ENCODE measurements around the gene PNKP. TPM values are rescaled to one million over a fixed set of nuclear protein-coding genes. Genes with fewer than 3 reads are reported as not detected.

Gene PNKP
- total RNA-seq, 1 experiment from 2014 or later, result 141 TPM

DNA sequence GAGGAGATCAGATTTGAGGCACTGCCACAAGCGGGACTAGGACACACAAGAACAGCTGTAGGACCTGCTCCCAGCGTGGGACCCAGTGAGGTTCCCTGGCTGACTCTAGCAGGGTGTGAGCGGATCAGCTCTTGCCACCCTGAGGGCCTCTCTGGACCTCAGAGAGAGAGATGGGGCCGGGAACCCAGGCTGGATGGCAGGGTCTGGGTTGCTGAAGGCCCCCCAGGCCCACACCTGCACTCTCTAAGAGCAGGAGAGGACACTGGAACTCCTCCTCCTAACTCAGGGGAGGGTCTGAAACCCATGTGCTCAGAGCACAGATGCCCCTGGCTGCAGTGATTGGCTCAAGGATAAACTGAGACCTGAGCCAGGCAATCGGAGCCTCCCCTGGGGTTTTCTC is 42.8 kb upstream of the PNKP start:
- H2AFZ ChIP-seq (ENCODE audit: low read length), result no peak overlapping the region
- no peak overlapping the region for H3K27ac ChIP-seq (ENCODE audit: low read length)
- no peaks in the 10 kb centered on the region for H3K27me3 ChIP-seq (ENCODE audit: low read length)
- no peaks in the 10 kb centered on the region for H3K9me2 ChIP-seq (replicated peaks; ENCODE audit: low read length)
- TF ChIP-seq EZH2 (IDR thresholded peaks at IDR 0.05; ENCODE audit: low read length, unreplicated experiment) (no peak), EZH2phosphoT487 (IDR thresholded peaks at IDR 0.05; ENCODE audit: borderline replicate concordance, low read length) (no peak)
- TF ChIP-seq, protein P1, sequence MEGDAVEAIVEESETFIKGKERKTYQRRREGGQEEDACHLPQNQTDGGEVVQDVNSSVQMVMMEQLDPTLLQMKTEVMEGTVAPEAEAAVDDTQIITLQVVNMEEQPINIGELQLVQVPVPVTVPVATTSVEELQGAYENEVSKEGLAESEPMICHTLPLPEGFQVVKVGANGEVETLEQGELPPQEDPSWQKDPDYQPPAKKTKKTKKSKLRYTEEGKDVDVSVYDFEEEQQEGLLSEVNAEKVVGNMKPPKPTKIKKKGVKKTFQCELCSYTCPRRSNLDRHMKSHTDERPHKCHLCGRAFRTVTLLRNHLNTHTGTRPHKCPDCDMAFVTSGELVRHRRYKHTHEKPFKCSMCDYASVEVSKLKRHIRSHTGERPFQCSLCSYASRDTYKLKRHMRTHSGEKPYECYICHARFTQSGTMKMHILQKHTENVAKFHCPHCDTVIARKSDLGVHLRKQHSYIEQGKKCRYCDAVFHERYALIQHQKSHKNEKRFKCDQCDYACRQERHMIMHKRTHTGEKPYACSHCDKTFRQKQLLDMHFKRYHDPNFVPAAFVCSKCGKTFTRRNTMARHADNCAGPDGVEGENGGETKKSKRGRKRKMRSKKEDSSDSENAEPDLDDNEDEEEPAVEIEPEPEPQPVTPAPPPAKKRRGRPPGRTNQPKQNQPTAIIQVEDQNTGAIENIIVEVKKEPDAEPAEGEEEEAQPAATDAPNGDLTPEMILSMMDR (conservative IDR thresholded peaks at IDR 0.05; ENCODE audit: low read depth, low read length), result no peak
- POLR2A ChIA-PET (ENCODE audit: unreplicated experiment), result no interaction called here
- H3K9me3 ChIP-seq (ENCODE audit: low read length), result no peaks in the 10 kb centered on the region
- H3K4me1 ChIP-seq (ENCODE audit: insufficient read depth, low read length), result no peaks in the 10 kb centered on the region
- H3K36me3 ChIP-seq (ENCODE audit: low read depth, low read length), result peaks cover 63% of the 10 kb centered on the region
- H4K20me1 ChIP-seq (ENCODE audit: low read length), result peaks cover 28% of the 10 kb centered on the region
- DNase-seq (no peak), ATAC-seq (no peak)
- H3K4me3 ChIP-seq (ENCODE audit: low read length), result no peak overlapping the region
- no peak overlapping the region for H3K4me2 ChIP-seq (ENCODE audit: low read length)
- no peaks in the 10 kb centered on the region for H3F3A ChIP-seq (ENCODE audit: low read length, unreplicated experiment)
- intact Hi-C loops (cut with micrococcal nuclease), result no loop called here
- peaks cover 12% of the 10 kb centered on the region; the same call in 1 of the 2 replicates for H3K79me2 ChIP-seq (ENCODE audit: low read length)
- BruUV-seq (replicated peaks), result no TSS peak
- CTCF ChIA-PET, result no interaction called here
- H3K9ac ChIP-seq (ENCODE audit: low read length), result no peak overlapping the region

DNA sequence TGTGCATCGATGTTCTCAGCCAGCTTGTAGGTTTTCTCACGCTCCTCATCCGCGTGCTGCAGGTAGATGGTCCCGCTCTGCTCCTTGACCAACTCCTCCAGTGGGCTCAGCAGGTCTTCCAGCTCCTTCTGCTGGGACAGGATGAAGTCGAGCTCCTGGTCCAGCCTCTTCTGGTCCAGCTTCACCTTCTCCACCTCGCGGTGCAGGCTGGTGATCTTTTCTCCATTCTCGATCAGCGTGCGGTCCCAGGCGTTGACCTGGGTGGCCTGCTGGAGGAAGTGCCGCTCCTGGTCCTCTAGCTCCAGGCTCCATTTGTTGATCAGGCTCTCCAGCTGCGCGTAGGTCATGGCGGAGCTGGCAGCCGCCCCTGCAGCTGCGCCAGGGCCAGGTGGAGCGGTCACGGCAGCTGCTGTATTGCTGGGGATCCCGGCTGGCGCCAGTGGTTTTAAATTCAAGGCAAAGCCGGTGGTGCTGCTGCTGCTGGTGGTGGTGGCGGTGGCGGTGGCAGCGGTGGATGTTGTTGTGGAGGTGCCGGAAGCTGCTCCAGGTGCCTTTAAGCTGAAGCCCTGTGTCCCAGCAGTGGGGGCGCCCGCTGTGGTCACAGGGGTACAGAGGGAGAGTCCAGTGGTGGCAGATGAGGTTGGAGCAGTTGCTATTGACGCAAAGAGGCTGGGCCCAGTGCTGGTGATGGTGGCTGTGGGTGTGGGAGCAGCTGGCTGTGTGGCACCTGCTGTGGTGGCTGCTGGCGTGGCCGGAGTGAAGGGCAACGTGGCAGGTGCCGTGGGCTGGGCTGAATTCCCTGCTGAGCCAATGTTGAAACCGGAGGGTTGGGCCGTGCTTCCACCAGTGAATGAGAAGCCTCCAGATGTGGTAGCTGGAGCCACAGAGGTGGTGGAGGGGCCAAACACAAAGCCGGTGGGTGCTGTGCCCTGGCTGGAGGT is 41.4 kb upstream of the PNKP start:
- CTCF ChIA-PET, result no interaction called here
- Histone ChIP-seq H3K4me2 (ENCODE audit: low read length) (no peak overlapping the region), H3K79me2 (ENCODE audit: low read length) (peaks cover 4% of the 10 kb centered on the region; the same call in 1 of the 2 replicates), H4K20me1 (ENCODE audit: low read length) (peaks cover 28% of the 10 kb centered on the region), H3K27me3 (ENCODE audit: low read length) (no peaks in the 10 kb centered on the region), H2AFZ (ENCODE audit: low read length) (no peak overlapping the region), H3K27ac (ENCODE audit: low read length) (no peak overlapping the region), H3K9me2 (replicated peaks; ENCODE audit: low read length) (no peaks in the 10 kb centered on the region), H3K36me3 (ENCODE audit: low read depth, low read length) (peaks cover 54% of the 10 kb centered on the region), H3K4me3 (ENCODE audit: low read length) (no peak overlapping the region), H3K4me1 (ENCODE audit: insufficient read depth, low read length) (no peaks in the 10 kb centered on the region), H3K9me3 (ENCODE audit: low read length) (no peaks in the 10 kb centered on the region), H3F3A (ENCODE audit: low read length, unreplicated experiment) (no peaks in the 10 kb centered on the region), H3K9ac (ENCODE audit: low read length) (no peak overlapping the region)
- POLR2A ChIA-PET (ENCODE audit: unreplicated experiment), result no interaction called here
- intact Hi-C loops (cut with micrococcal nuclease), result no loop called here
- BruUV-seq (replicated peaks), result no TSS peak
- no peak for ATAC-seq
- TF ChIP-seq EZH2 (IDR thresholded peaks at IDR 0.05; ENCODE audit: low read length, unreplicated experiment), result no peak
- TF ChIP-seq EZH2phosphoT487 (IDR thresholded peaks at IDR 0.05; ENCODE audit: borderline replicate concordance, low read length), result no peak
- TF ChIP-seq, protein P1 (conservative IDR thresholded peaks at IDR 0.05; ENCODE audit: low read depth, low read length), result no peak
- no peak for DNase-seq

Data from PC-3 (cell line).